ENCODE measurements around the gene MAB21L4.

The MAB21L4 gene

GRCh38 chr2:240909216-240909974 lies 13.4 kb upstream of the MAB21L4 start:
- no peak for DNase-seq

DNA sequence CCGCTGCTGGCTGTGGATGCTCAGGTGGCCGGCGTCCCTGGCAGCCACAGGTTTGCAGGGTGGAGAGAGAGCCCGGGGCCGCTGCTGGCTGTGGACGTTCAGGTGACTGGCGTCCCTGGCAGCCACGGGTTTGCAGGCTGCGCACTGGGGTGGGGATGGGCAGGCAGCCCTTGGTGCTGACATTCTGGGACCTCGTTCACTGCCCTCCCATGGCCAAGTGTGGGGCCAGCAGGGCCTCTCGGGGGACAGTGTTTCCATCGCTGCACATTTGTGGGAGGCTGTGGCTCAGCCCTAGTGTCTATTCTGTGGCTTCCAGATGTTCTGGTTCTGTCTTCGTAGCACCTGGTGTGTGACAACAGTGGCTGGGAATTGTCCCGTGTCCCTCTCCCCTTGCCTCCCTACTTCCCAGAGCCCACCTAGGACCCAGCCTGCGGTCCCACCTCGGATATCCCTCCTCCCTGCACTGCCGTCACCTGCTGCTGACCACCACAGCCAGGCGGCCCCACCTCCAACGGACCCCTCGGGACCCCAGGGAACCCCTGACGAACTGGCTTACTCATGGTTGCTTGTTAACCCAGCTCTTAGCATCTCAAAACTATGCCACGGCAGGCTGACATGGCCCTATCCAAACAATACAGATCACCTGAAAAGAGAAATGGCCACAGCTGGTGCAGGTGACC lies 11.1 kb upstream of the MAB21L4 start:
- no peak for DNase-seq

DNA sequence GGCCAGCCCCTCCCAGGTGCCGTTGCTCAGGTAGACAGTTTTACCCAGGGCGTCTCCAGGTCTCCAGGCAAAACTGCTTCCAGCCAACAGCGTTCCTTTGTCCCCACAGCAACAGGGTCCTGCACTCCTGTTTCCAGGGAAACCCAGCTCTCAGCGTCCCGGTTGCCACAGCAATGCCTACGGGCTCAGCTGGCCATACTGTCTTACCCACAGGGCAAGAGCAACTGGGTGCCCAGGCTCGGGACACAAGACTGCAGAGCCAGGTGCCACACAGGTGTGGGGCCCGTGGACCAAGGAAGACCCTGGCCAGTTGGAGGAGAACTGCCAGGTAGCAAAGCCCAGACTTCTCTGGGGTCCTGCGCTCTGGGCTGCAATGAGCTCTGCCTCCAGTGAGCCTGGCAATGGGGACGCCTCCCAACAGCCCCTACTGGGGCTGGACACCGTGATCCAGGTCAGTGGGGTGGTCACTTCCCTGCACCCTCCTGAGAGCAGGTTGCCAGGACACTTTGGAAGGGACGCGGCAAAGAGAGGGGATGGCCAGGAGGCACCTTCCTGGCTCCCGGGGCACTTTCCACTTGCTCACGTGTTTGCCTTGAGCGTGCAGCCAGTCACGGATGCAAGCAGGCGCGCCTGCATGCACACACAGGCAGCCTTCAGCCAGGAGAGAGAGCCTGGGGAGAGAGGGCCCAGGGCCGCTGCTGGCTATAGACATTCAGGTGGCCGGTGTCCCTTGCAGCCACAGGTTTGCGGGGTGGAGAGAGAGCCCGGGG lies 10.4 kb upstream of the MAB21L4 start, which contains the start of gene CROCC2:
TSS of gene CROCC2 (plus strand) at position 196 of the 770 bp plus-strand sequence. CDS start at position 374, 178 bp downstream.
- no peak for DNase-seq

DNA sequence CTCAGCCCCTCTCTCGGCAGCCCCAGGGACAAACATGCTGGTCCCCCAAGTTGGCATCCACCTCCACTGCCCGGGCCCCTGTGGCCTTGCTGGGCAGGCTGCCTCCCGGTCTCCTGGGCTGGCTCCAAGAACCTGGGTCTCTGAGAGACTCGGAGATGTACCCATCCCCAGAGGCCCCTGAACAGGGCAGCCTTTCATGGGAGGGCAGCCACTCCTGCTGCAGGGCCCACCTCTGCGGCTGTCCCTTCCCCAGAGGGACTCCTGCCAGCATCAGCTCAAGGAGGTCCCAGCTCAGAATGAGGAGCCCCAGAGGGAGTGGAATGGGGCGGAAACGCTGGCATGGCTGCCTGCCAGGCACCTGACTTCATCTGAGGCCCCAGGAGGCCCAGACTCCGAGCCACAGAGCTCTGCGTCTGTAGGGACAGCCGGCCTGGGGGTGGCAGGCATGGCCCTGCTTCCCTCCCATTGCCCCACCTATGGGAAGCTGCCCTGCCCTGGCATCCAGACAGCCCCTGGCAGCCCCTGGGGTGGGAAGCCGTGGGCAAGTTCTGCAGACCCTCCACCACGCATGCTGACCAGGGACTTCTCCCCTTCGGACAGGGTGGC lies 9.3 kb upstream of the MAB21L4 start:
- no peak for DNase-seq

DNA sequence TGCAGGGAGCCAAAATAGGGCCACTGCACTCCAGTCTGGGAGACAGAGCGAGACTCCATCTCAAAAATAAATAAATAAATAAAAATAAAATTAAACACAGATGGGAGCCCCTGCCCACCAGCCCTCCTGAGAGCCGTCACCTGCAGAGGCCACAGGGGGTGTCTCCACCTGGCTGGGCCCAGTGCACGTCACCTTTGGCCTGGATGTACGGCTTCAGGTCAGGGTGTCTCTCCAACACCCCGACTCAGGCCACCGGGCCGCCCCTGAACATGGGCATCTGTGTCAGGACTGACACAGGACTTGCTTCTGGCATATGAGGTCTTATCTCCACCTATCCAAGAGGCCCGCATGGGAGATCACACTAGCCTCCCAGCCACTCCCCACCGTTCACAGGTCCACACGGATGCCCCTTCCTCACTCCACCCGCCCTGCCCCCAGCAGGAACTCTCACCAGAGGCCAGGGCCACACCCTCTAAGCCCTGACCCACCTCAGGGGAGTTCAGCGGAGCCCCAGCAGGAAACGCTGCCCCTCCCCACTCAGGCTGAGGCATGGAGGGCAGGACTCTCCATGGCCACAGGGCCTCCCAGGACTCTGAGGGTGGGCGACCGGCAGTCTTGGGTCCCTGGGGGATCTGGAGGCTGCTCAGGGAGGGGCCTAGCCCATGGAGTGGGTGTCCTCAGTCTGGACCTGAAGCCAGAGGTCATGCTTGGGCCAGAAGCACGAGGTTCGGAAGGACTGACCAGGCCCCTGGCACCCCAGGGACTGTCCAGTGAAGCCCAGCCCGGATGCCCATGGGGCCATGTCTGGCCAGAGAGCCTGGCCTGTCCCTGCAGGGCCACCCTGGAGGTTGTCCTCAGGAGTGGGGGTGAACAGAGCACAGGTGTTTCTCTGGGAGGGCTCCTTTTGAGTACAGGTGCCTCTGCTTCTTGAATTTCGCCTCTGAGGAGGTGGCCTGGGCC lies 8.5 kb upstream of the MAB21L4 start:
- no peak for DNase-seq

DNA sequence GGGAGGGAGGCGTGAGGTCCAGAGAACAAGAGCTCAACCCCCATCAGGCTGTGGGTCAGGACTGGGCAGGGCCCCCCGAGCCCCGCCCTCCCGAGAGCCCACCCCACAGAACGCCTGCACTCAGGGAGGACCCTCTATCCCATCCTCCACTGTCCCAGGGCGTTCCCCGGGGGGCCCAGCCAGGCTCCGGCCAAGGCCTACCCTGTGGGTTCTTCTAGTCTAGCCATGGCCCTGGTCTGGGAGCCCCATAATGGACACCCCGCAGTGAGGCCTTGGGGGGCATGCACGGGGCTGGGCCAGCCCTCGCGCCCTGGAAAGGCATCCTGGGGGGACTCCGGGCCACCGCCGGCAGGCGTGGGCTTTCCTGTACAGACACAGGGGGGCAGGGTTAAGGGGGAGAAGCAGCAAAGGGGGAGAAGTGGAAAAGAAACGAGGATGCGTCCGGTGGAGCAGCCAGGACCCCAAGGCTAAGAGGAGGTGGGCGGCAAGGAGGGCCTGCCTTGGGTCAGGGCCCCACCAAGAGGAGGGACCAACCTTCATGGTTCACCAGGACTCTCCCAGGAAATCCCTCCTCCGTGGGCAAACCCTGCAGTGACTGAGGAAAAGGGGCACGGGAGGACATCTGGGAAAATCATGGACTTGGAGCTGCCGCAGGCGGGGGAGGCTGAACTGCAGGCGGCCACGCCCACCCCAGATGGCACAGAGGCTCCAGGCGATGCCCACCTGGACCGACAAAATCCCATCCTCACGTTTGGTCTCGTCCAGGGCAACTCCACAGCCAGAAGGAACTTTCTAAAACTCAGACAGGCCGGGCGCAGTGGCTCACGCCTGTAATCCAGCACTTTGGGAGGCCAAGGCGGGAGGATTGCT lies 7.5 kb upstream of the MAB21L4 start:
- no peak for DNase-seq

GRCh38 chr2:240902615-240903041 lies 6.7 kb upstream of the MAB21L4 start:
- no peak for DNase-seq

- no peak for DNase-seq
These were observed 6.1 kb upstream of the MAB21L4 start for GRCh38 chr2:240901986-240902614.

DNA sequence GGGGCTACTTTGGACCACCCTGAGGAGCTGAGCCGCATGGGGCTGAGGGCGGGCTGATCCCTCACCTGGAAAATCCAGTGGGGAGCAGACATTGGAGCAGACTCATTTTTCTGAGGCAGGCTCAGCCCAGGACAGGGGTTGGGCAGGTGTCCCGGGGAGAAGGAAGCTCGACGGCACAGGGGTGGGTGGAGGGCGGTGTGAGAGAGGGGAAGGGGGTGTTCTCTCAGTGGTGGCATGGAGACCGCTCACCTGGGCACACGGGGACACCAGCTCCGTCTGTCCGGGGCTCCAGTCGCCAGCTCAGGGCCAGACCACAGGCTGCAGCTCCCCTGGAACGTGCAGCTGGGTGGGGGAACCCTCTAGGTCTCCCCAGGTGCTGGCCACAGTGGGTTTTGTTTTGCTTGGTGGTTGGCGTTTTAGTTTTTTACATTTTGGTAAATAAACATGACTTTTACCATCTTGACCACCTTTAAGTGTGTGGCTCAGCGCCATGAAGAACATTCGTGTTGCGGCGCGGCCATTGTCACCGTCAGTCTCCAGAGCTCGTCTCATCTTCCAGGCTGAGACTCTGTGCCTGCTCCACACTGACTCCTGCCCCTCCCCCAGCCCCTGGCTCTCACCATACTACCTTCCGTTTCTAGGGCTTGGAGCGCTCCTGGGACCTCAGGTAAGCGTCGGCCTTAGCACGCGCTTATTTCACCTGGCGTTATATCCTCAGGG lies 4.3 kb upstream of the MAB21L4 start:
- no peak for DNase-seq

DNA sequence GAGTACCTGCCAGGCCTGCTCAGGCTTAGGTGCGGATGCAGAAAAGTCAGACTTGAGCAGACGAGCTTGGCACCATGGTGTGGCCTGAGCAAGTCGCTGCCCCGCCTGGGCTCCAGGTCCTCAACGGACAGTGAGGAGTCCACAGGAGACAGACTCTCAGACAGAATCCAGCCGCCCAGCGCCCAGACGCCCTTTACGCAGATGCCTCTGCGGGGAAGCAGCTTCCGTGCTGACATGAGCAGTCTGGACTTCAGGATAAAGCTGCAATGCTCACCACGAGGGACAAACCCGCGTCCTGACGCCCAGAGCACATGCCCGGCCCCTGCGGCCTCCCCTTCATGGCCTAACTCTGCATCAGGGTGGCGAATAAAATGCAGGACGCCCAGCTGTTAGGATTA lies 3.5 kb upstream of the MAB21L4 start:
- no peak for DNase-seq

DNA sequence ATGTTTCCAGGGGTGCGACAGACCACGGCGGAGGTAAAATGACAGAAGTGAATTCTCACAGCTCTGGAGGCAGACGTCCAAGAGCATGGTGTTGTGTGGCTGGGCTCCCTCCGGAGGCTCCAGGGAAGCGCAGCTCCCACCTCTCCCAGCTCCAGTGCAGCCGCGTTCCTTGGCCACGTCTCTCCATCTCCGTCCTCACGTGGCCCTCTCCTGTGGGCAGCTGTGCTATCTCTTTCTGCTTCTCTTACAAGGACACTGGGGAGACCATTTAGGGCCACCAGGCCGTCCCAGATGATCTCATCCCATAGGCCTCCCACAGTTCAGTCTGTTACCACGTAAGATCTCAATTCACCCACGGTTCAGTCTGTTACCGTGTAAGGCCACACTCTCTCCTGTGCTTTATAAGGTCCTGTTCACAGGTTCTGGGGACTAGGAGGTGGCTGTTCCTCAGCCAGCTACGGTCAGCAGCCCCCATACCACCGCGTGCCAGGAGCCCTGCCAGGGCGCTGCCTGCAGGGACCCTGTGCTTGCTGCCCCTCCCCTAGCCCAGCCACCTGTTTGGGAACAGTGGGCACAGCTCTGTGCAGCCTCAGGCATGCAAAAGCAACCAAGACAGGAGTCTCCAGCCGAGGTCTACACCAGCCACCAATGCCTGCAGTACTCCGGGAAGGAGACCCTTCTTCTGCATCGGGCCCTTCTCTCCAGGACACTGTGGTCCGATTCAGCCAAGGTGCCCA lies 2.9 kb upstream of the MAB21L4 start:
- DNase-seq: no peak

DNA sequence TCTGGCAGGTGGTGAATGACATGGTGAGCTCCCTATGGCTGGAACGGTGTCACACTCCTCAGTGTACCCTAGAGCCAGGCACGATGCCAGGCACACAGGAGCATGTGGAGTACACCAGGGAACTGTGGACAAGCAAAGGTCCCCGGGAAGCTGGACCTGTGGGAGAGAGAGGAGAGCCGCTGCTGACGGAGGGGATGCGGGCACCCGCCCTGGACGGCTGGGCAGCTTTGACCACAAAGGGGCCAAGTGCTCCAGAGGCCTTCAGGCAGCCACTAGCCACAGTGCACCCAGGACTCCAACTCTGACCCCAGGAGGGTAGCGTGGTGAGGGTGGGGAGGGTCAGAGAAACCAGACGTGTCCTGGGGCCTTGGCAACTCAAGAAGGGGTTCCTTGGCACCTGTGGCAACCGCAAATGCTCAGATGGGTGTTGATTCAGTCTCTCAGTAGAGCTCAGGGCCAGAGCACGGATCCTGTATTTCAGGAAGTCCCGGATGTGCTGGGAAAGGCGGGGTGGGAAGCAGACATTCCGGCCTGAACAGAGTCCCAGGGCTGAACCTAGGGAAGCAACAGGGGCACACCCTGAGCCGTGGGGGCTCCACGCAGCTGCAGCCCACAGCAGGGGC lies 2.3 kb upstream of the MAB21L4 start:
- DNase-seq: no peak

- DNase-seq: no peak
These were observed 1.1 kb upstream of the MAB21L4 start for GRCh38 chr2:240896871-240897692.

GRCh38 chr2:240896394-240896793 lies 438 bp upstream of the MAB21L4 start:
- no peak for DNase-seq

GRCh38 chr2:240894836-240895558 lies 959 bp downstream of the MAB21L4 start:
- no peak for DNase-seq

GRCh38 chr2:240894006-240894405 lies 1.9 kb downstream of the MAB21L4 start:
- DNase-seq: no peak

GRCh38 chr2:240893363-240893844 lies 2.6 kb downstream of the MAB21L4 start:
- no peak for DNase-seq

Measured in suppressor macrophage treated with lipopolysaccharide for 4 hours (primary cell).